Endometrial microvascular endothelial cells (primary cell): ENCODE results near the gene MLN. TPM values are rescaled to one million over a fixed set of nuclear protein-coding genes. Genes with fewer than 3 reads are reported as not detected.

Experiments used
- in situ Hi-C: cut with HindIII; loops from 2 replicates; pipeline ENCODE4 v1.10.0; 2017; ENCODE audit warnings: low sequenced_read_pairs, low pct_unique_long_range_greater_than_20kb; ENCODE audit errors: inconsistent ontology term
- total RNA-seq: library from RNA; depleted of rRNA; stranded (reverse); fragments of >200 nt; gene quantifications from one replicate; pipeline ENCODE4 v1.2.3, GENCODE V29; 2015; ENCODE audit errors: inconsistent ontology term

MLN gene
- total RNA-seq, 1 donor from 2014 or later: not detected

- in situ Hi-C loops: no loop called here
These were observed 6.0 kb downstream of the MLN start for GRCh38 chr6:33797626-33798342.

GRCh38 chr6:33794910-33795623 is 8.7 kb downstream of the MLN start:
- in situ Hi-C loops: no loop called here

- in situ Hi-C loops: no loop called here
These were observed 10.8 kb downstream of the MLN start for GRCh38 chr6:33792981-33793380.

GRCh38 chr6:33791620-33792019 is 12.2 kb downstream of the MLN start:
- in situ Hi-C loops: no loop called here

GRCh38 chr6:33790910-33791309 is 12.9 kb downstream of the MLN start:
- in situ Hi-C loops: no loop called here

GRCh38 chr6:33790379-33790778 is 13.4 kb downstream of the MLN start:
- in situ Hi-C loops: no loop called here

GRCh38 chr6:33789550-33789895 is 14.3 kb downstream of the MLN start:
- in situ Hi-C loops: no loop called here

- in situ Hi-C loops: no loop called here
These were observed 14.9 kb downstream of the MLN start, which contains the start of gene LEMD2 for GRCh38 chr6:33788694-33789549. LEMD2 (minus strand) TSS chr6:33789130; CDS start chr6:33789116, 14 bp downstream.

GRCh38 chr6:33787954-33788693 is 15.7 kb downstream of the MLN start:
- in situ Hi-C loops: no loop called here

- in situ Hi-C loops: no loop called here
These were observed 16.4 kb downstream of the MLN start for GRCh38 chr6:33787346-33787953.

GRCh38 chr6:33786736-33787135 is 17.1 kb downstream of the MLN start:
- in situ Hi-C loops: no loop called here

- in situ Hi-C loops: no loop called here
These were observed 18.0 kb downstream of the MLN start for GRCh38 chr6:33785778-33786177.

GRCh38 chr6:33784787-33785186 is 19.0 kb downstream of the MLN start:
- in situ Hi-C loops: no loop called here

- in situ Hi-C loops: no loop called here
These were observed 19.9 kb downstream of the MLN start for GRCh38 chr6:33783781-33784520.

- in situ Hi-C loops: no loop called here
These were observed 21.2 kb downstream of the MLN start for GRCh38 chr6:33782561-33782960.

- in situ Hi-C loops: no loop called here
These were observed 22.4 kb downstream of the MLN start for GRCh38 chr6:33781131-33781975.

GRCh38 chr6:33779895-33780294 is 23.9 kb downstream of the MLN start:
- in situ Hi-C loops: no loop called here
